ENCODE results near the gene ZFX.

The ZFX gene

GRCh38 chrX:24253030-24253429 is 103.5 kb downstream of the ZFX start:
- TF ChIP-seq TAF1 (IDR thresholded peaks at IDR 0.05; ENCODE audit: borderline replicate concordance, insufficient read depth, low read length) (no peak), REST (IDR thresholded peaks at IDR 0.05; ENCODE audit: insufficient read depth in 1 of 2, low read depth in 2 of 2, low read length in 2 of 2) (no peak), POLR2AphosphoS5 (IDR thresholded peaks at IDR 0.05; ENCODE audit: low read depth, low read length) (no peak), SIN3A (IDR thresholded peaks at IDR 0.05; ENCODE audit: borderline replicate concordance, insufficient read depth, low read length) (no peak), FOXP2 (optimal IDR thresholded peaks at IDR 0.05; ENCODE audit: borderline replicate concordance, extremely low read depth, extremely low read length, insufficient read depth) (no peak)

GRCh38 chrX:24253469-24253868 is 103.9 kb downstream of the ZFX start:
- TF ChIP-seq TAF1 (IDR thresholded peaks at IDR 0.05; ENCODE audit: borderline replicate concordance, insufficient read depth, low read length) (no peak), FOXP2 (optimal IDR thresholded peaks at IDR 0.05; ENCODE audit: borderline replicate concordance, extremely low read depth, extremely low read length, insufficient read depth) (no peak), POLR2AphosphoS5 (IDR thresholded peaks at IDR 0.05; ENCODE audit: low read depth, low read length) (no peak), SIN3A (IDR thresholded peaks at IDR 0.05; ENCODE audit: borderline replicate concordance, insufficient read depth, low read length) (no peak), REST (IDR thresholded peaks at IDR 0.05; ENCODE audit: insufficient read depth in 1 of 2, low read depth in 2 of 2, low read length in 2 of 2) (no peak)

GRCh38 chrX:24257011-24257410 is 107.5 kb downstream of the ZFX start:
- TF ChIP-seq POLR2AphosphoS5 (IDR thresholded peaks at IDR 0.05; ENCODE audit: low read depth, low read length) (no peak), FOXP2 (optimal IDR thresholded peaks at IDR 0.05; ENCODE audit: borderline replicate concordance, extremely low read depth, extremely low read length, insufficient read depth) (no peak), REST (IDR thresholded peaks at IDR 0.05; ENCODE audit: insufficient read depth in 1 of 2, low read depth in 2 of 2, low read length in 2 of 2) (no peak), SIN3A (IDR thresholded peaks at IDR 0.05; ENCODE audit: borderline replicate concordance, insufficient read depth, low read length) (no peak), TAF1 (IDR thresholded peaks at IDR 0.05; ENCODE audit: borderline replicate concordance, insufficient read depth, low read length) (no peak)

- no peak for TF ChIP-seq FOXP2 (optimal IDR thresholded peaks at IDR 0.05; ENCODE audit: borderline replicate concordance, extremely low read depth, extremely low read length, insufficient read depth)
- TF ChIP-seq TAF1 (IDR thresholded peaks at IDR 0.05; ENCODE audit: borderline replicate concordance, insufficient read depth, low read length) = no peak
- TF ChIP-seq REST (IDR thresholded peaks at IDR 0.05; ENCODE audit: insufficient read depth in 1 of 2, low read depth in 2 of 2, low read length in 2 of 2) = no peak
- TF ChIP-seq POLR2AphosphoS5 (IDR thresholded peaks at IDR 0.05; ENCODE audit: low read depth, low read length) = no peak
- no peak for TF ChIP-seq SIN3A (IDR thresholded peaks at IDR 0.05; ENCODE audit: borderline replicate concordance, insufficient read depth, low read length)
Measured at GRCh38 chrX:24259544-24260240, 110.2 kb downstream of the ZFX start.
